Peyer's patch (tissue), 4 donors: ENCODE results near the gene PNLIPRP1.

Experiments used
- CTCF ChIP-seq, 6 experiments: fragments of 450-650 bp in 4 of 6; fragments of 200-600 bp in 2 of 6; sonication (generic) in 1 of 6; IDR thresholded peaks; one replicate each; pipeline ENCODE4 v1.5.1; 2017 to 2019; ENCODE audit warnings: antibody characterized with exemption in 6 of 6, mild to moderate bottlenecking in 3 of 6, moderate library complexity in 1 of 6
- POLR2A ChIP-seq, 2 donors: fragments of 450-650 bp; IDR thresholded peaks; one replicate each; pipeline ENCODE4 v1.5.1; 2017; ENCODE audit warnings: antibody characterized with exemption in 2 of 2, mild to moderate bottlenecking in 2 of 2, moderate library complexity in 2 of 2

DNA sequence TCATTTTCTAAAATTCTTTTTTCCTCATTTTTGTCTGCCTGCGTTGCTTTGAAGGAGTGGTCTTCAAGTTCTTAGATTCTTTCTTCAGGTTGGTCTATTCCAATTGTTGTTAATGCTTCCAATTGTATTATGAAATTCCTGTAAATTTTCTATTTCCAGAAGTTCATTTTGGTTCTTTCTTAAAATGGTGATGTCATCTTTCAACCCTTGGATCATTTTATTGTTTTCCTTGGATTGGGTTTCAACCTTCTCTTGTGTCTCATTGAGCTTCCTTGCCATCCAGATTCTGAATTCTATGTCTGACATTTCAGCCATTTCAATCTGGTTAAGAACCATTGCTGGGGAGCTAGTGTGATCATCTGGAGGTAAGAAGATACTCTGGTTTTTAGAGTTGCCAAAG is 63.1 kb downstream of the PNLIPRP1 start:
- TF ChIP-seq CTCF (IDR thresholded peaks at IDR 0.05) (no peak), POLR2A (IDR thresholded peaks at IDR 0.05) (no peak)
